Tibial nerve (tissue), 4 donors: ENCODE data around the gene NFASC. TPM values are rescaled to one million over a fixed set of nuclear protein-coding genes. Genes with fewer than 3 reads are reported as not detected.

Experiments
- DNase-seq, 2 donors: peaks; one replicate each; pipeline ENCODE4 v3.0.0-alpha.2; 2019; ENCODE audit warnings: low spot score in 2 of 2
- H3K27ac ChIP-seq, 4 donors: fragments of 200-600 bp; sonication (generic) in 3 of 4; one replicate each; pipeline ENCODE4 v1.5.1; 2017 to 2019; ENCODE audit warnings: mild to moderate bottlenecking in 1 of 4
- H3K27me3 ChIP-seq, 2 donors: fragments of 200-600 bp; sonication (generic) in 1 of 2; one replicate each; pipeline versions ENCODE4 v1.5.1 to v1.6.0; 2017 to 2019
- H3K36me3 ChIP-seq, 3 donors: fragments of 200-600 bp; sonication (generic); one replicate each; pipeline ENCODE4 v1.5.1; 2018 to 2019
- H3K4me1 ChIP-seq, 4 donors: fragments of 200-600 bp; sonication (generic) in 3 of 4; one replicate each; pipeline ENCODE4 v1.5.1; 2017 to 2019
- H3K4me3 ChIP-seq, 4 donors: fragments of 200-600 bp; sonication (generic) in 3 of 4; one replicate each; pipeline ENCODE4 v1.5.1; 2017 to 2019; ENCODE audit warnings: mild to moderate bottlenecking in 1 of 4, moderate library complexity in 1 of 4
- H3K9me3 ChIP-seq, 4 donors: fragments of 200-600 bp; sonication (generic) in 3 of 4; one replicate each; pipeline ENCODE4 v1.5.1; 2017 to 2019
- CTCF ChIP-seq, 5 experiments: fragments of 200-600 bp in 3 of 5; fragments of 450-650 bp in 2 of 5; sonication (generic) in 3 of 5; IDR thresholded peaks; one replicate each; pipeline ENCODE4 v1.5.1; 2016 to 2019; ENCODE audit warnings: antibody characterized with exemption in 5 of 5, mild to moderate bottlenecking in 3 of 5, moderate library complexity in 2 of 5
- EP300 ChIP-seq, 2 donors: sonication (generic); formaldehyde crosslinking; IDR thresholded peaks; one replicate each; pipeline ENCODE4 v1.6.1; 2017; ENCODE audit warnings: antibody characterized with exemption in 2 of 2, mild to moderate bottlenecking in 1 of 2
- POLR2A ChIP-seq, 2 donors: fragments of 450-650 bp; IDR thresholded peaks; one replicate each; pipeline ENCODE4 v1.6.1; 2017; ENCODE audit warnings: antibody characterized with exemption in 2 of 2, mild to moderate bottlenecking in 2 of 2, moderate library complexity in 2 of 2
- WGBS, 2 donors: methylation state at CpG; one replicate each; pipeline ENCODE4 v1.1.5; 2018; 5-methylcytosine and 5-hydroxymethylcytosine counted together
- total RNA-seq, 4 donors: library from RNA; depleted of rRNA; stranded (reverse); fragments of >200 nt; gene quantifications; one replicate each; pipeline ENCODE4 v1.1.0, GENCODE V29; 2016

Gene NFASC
- total RNA-seq, 4 donors from 2014 or later = 69.9 to 112 (median 94.0) TPM

- Histone ChIP-seq H3K27ac (no peak overlapping the region), H3K9me3 (no peaks in the 10 kb centered on the region), H3K4me3 (no peak overlapping the region), H3K4me1 (peaks cover 0 to 8% (median 0%) of the 10 kb centered on the region in 4 donors), H3K27me3 (no peaks in the 10 kb centered on the region), H3K36me3 (peaks cover 0 to 32% (median 0%) of the 10 kb centered on the region in 3 donors)
- TF ChIP-seq CTCF (IDR thresholded peaks at IDR 0.05) (no peak), EP300 (IDR thresholded peaks at IDR 0.05) (no peak), POLR2A (IDR thresholded peaks at IDR 0.05) (no peak)
- DNase-seq = no peak
- WGBS, 2 donors = 81 to 98% methylated on average over 2 of the region's 2 CpGs
Observed at GRCh38 chr1:205071028-205071409, 200.4 kb downstream of the NFASC start.

DNA sequence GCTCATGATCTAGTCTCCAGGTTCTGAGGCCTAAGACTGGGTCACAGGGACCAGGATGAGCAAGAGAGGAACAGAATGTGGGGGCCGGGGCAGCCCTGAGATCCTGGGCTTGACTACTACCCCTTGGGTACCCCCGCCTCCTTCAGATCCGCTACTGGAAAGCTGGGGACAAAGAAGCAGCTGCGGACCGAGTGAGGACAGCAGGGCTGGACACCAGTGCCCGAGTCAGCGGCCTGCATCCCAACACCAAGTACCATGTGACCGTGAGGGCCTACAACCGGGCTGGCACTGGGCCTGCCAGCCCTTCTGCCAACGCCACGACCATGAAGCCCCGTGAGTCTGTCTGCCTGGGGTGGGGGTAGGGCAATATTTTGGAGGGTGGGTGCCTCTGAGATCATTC, 201.1 kb downstream of the NFASC start:
- no peaks in the 10 kb centered on the region for H3K27me3 ChIP-seq
- H3K27ac ChIP-seq = no peak overlapping the region
- H3K4me1 ChIP-seq = peaks cover 0 to 8% (median 0%) of the 10 kb centered on the region in 4 donors
- 83 to 87% methylated on average over 9 to 12 of the region's 12 CpGs for whole genome bisulfite sequencing, 2 donors
- peaks cover 0 to 32% (median 0%) of the 10 kb centered on the region in 3 donors for H3K36me3 ChIP-seq
- H3K4me3 ChIP-seq = no peak overlapping the region
- no peak for DNase-seq
- TF ChIP-seq CTCF (IDR thresholded peaks at IDR 0.05) = no peak
- TF ChIP-seq EP300 (IDR thresholded peaks at IDR 0.05) = no peak
- TF ChIP-seq POLR2A (IDR thresholded peaks at IDR 0.05) = no peak
- no peaks in the 10 kb centered on the region for H3K9me3 ChIP-seq

DNA sequence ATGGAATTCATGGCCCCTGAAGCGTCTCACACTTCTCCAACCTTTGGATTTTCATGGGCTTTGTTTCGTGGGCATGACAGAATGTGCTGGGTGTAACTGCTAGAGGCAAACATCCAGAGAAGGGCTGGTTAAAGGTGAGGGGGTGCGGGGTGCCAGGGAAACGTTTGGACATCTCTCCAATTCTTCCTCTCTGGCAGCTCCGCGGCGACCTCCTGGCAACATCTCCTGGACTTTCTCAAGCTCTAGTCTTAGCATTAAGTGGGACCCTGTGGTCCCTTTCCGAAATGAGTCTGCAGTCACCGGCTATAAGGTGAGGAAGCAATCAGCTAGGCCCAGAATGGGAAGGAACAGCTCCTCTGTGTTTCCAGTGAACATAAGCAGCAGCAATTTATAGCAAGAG, 201.6 kb downstream of the NFASC start:
- Histone ChIP-seq H3K36me3 (peaks cover 0 to 32% (median 0%) of the 10 kb centered on the region in 3 donors), H3K9me3 (no peaks in the 10 kb centered on the region), H3K4me3 (no peak overlapping the region), H3K27me3 (no peaks in the 10 kb centered on the region), H3K4me1 (peaks cover 0 to 8% (median 0%) of the 10 kb centered on the region in 4 donors), H3K27ac (no peak overlapping the region)
- WGBS, 2 donors = 85 to 89% methylated on average over 9 of the region's 9 CpGs
- DNase-seq = no peak
- TF ChIP-seq POLR2A (IDR thresholded peaks at IDR 0.05) = no peak
- TF ChIP-seq CTCF (IDR thresholded peaks at IDR 0.05) = no peak
- TF ChIP-seq EP300 (IDR thresholded peaks at IDR 0.05) = no peak

Other genes with a start within 250 kb of the NFASC start
- 10 to 100 TPM in 3 of 4 donors, 1 to 10 TPM in 1; 3.6 to 22.9 (median 14.5) TPM for gene LRRN2, start 185.1 kb upstream of the NFASC start, total RNA-seq
- 10 to 100 TPM in 2 of 4 donors, 1 to 10 TPM in 2; 6.1 to 22.2 (median 12.2) TPM for gene CNTN2, start 172.3 kb downstream of the NFASC start, total RNA-seq
- 1 to 10 TPM in 2 of 4 donors, under 1 TPM in 1, not detected in 1; 0.44 to 3.6 (median 2.3) TPM for gene TMEM81, start 213.6 kb downstream of the NFASC start, total RNA-seq